SK-N-SH (cell line): ENCODE measurements around the gene ATXN7.

ENCODE experiments used
- CHD2 ChIP-seq: fragments of 150-350 bp; IDR thresholded peaks from 2 replicates; pipeline ENCODE4 v1.6.1; 2018; ENCODE audit warnings: low read length; ENCODE audit not compliant: partially characterized antibody
- EP300 ChIP-seq, 2 experiments: IDR thresholded peaks; 2 replicates each; pipeline versions ENCODE4 v1.4.0 to v1.6.1; 2012; ENCODE audit warnings: borderline replicate concordance in 1 of 2, low read depth in 1 of 2, low read length in 1 of 2
- TAF1 ChIP-seq: IDR thresholded peaks from 2 replicates; pipeline ENCODE4 v1.6.1; 2012; ENCODE audit warnings: low read depth, mild to moderate bottlenecking, low read length, moderate library complexity, borderline replicate concordance
- TF ChIP-seq, protein P1 (sequence below): IDR thresholded peaks from 2 replicates; pipeline ENCODE4 v1.4.0; 2012; ENCODE audit warnings: low read depth
- TF ChIP-seq, protein P2 (sequence below): IDR thresholded peaks from 2 replicates; pipeline ENCODE4 v1.6.1; 2012; ENCODE audit warnings: mild to moderate bottlenecking, low read depth, low read length, moderate library complexity
- TF ChIP-seq, protein P3 (sequence below): fragments of 200-600 bp; sonication (generic); IDR thresholded peaks from 2 replicates; pipeline ENCODE4 v1.6.1; 2017; ENCODE audit warnings: antibody characterized with exemption, mild to moderate bottlenecking, moderate library complexity

DNA sequence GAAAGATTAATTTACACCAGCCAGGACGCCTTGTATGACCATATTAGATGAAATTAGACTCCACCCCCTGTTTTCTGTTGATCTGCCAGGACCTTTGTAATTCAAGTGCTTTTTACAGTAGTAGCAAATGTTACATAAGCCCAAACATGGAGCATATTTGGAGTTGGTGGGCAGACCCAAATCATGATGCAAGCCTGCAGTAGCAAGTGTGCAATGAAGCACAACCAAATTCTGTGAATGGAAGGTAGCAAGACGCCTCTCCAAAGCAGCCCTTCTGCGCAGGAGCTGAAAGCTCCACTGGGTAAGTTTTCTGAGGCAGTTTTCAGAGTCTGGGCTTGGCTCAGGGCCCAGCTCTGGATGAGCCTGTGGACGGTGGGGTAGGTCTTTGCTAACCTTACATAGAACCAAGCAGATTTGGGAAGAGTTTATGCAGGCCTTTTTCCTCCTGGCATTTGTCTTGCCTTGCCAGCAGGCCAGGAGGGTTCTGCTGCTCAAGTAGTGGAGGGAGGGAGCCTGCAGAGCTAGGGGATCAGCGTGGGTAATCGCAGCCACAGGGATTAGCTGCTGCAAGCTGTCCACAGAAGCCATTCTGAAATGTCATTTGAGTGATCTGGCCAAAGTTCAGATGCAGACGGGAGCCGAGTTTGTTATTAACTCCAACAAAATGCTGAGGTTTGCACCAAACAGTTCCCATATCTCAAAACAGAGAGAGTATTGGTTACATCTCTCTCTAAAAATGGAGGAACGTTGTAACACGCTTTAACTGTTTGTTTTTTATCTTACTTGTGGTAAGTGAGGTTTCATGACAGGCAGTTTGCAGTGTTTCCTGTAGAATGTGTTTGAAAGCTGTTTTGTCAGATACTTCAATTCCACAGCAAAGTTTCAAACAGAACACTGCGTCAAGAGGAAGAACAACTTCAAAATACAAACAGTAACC lies 104.3 kb downstream of the ATXN7 start:
- TF ChIP-seq, protein P1, sequence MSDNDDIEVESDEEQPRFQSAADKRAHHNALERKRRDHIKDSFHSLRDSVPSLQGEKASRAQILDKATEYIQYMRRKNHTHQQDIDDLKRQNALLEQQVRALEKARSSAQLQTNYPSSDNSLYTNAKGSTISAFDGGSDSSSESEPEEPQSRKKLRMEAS = no peak
- TF ChIP-seq, protein P2, sequence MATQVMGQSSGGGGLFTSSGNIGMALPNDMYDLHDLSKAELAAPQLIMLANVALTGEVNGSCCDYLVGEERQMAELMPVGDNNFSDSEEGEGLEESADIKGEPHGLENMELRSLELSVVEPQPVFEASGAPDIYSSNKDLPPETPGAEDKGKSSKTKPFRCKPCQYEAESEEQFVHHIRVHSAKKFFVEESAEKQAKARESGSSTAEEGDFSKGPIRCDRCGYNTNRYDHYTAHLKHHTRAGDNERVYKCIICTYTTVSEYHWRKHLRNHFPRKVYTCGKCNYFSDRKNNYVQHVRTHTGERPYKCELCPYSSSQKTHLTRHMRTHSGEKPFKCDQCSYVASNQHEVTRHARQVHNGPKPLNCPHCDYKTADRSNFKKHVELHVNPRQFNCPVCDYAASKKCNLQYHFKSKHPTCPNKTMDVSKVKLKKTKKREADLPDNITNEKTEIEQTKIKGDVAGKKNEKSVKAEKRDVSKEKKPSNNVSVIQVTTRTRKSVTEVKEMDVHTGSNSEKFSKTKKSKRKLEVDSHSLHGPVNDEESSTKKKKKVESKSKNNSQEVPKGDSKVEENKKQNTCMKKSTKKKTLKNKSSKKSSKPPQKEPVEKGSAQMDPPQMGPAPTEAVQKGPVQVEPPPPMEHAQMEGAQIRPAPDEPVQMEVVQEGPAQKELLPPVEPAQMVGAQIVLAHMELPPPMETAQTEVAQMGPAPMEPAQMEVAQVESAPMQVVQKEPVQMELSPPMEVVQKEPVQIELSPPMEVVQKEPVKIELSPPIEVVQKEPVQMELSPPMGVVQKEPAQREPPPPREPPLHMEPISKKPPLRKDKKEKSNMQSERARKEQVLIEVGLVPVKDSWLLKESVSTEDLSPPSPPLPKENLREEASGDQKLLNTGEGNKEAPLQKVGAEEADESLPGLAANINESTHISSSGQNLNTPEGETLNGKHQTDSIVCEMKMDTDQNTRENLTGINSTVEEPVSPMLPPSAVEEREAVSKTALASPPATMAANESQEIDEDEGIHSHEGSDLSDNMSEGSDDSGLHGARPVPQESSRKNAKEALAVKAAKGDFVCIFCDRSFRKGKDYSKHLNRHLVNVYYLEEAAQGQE = no peak
- TF ChIP-seq, protein P3, sequence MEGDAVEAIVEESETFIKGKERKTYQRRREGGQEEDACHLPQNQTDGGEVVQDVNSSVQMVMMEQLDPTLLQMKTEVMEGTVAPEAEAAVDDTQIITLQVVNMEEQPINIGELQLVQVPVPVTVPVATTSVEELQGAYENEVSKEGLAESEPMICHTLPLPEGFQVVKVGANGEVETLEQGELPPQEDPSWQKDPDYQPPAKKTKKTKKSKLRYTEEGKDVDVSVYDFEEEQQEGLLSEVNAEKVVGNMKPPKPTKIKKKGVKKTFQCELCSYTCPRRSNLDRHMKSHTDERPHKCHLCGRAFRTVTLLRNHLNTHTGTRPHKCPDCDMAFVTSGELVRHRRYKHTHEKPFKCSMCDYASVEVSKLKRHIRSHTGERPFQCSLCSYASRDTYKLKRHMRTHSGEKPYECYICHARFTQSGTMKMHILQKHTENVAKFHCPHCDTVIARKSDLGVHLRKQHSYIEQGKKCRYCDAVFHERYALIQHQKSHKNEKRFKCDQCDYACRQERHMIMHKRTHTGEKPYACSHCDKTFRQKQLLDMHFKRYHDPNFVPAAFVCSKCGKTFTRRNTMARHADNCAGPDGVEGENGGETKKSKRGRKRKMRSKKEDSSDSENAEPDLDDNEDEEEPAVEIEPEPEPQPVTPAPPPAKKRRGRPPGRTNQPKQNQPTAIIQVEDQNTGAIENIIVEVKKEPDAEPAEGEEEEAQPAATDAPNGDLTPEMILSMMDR = no peak
- TF ChIP-seq EP300 (IDR thresholded peaks at IDR 0.05; ENCODE audit: borderline replicate concordance in 1 of 2, low read depth in 1 of 2, low read length in 1 of 2) (no peak), TAF1 (no peak), CHD2 (no peak)
